Esophagus squamous epithelium (tissue), 5 donors: Measurements from ENCODE around the gene DLK1. TPM values are rescaled to one million over a fixed set of nuclear protein-coding genes. Genes with fewer than 3 reads are reported as not detected.

Experiments used
- DNase-seq: peaks from one replicate; lab custom pipeline; 2025; lab: John Stamatoyannopoulos, UW
- H3K27ac ChIP-seq, 4 donors: fragments of 200-600 bp; sonication (generic); one replicate each; pipeline ENCODE4 v1.5.1; 2016 to 2019; ENCODE audit warnings: mild to moderate bottlenecking in 1 of 4
- H3K27me3 ChIP-seq, 4 donors: fragments of 200-600 bp; sonication (generic); 1 replicate in 3 of 4; 2 replicates in 1 of 4; pipeline versions ENCODE4 v1.5.1 to v1.6.0; 2017 to 2021; ENCODE audit warnings: antibody characterized with exemption in 1 of 4
- H3K36me3 ChIP-seq, 3 donors: fragments of 200-600 bp; sonication (generic); one replicate each; pipeline ENCODE4 v1.5.1; 2016 to 2019
- H3K4me1 ChIP-seq, 3 donors: fragments of 200-600 bp; sonication (generic); one replicate each; pipeline ENCODE4 v1.5.1; 2017 to 2019
- H3K4me3 ChIP-seq, 4 donors: fragments of 200-600 bp; sonication (generic); 1 replicate in 3 of 4; 2 replicates in 1 of 4; pipeline ENCODE4 v1.5.1; 2016 to 2019; ENCODE audit warnings: mild to moderate bottlenecking in 2 of 4, moderate library complexity in 1 of 4
- H3K9me3 ChIP-seq, 3 donors: fragments of 200-600 bp; sonication (generic); one replicate each; pipeline ENCODE4 v1.5.1; 2016 to 2019
- CTCF ChIP-seq, 6 experiments: fragments of 450-650 bp in 4 of 6; fragments of 200-600 bp in 2 of 6; sonication (generic) in 2 of 6; IDR thresholded peaks; one replicate each; pipeline ENCODE4 v1.5.1; 2016 to 2019; ENCODE audit warnings: antibody characterized with exemption in 6 of 6, mild to moderate bottlenecking in 4 of 6, moderate library complexity in 4 of 6
- POLR2A ChIP-seq, 4 donors: fragments of 450-650 bp; IDR thresholded peaks; one replicate each; pipeline ENCODE4 v1.6.1; 2017; ENCODE audit warnings: antibody characterized with exemption in 4 of 4, mild to moderate bottlenecking in 4 of 4, moderate library complexity in 3 of 4
- WGBS, 2 donors: methylation state at CpG; one replicate each; pipeline ENCODE4 v1.1.5; 2018; 5-methylcytosine and 5-hydroxymethylcytosine counted together
- intact Hi-C: fragments of 100-400 bp; cut with DNase I; formaldehyde crosslinking; loops from one replicate; pipeline ENCODE4 v1.15.0; 2022
- total RNA-seq, 4 donors: library from RNA; depleted of rRNA; stranded (reverse); fragments of >200 nt; gene quantifications; one replicate each; pipeline ENCODE4 v1.1.0, GENCODE V29; 2016
- donor health status: DM: yes; HTN: yes; CAD: no.

The DLK1 gene
- total RNA-seq, 4 donors from 2014 or later = not detected

- TF ChIP-seq CTCF (IDR thresholded peaks at IDR 0.05) (no peak), POLR2A (IDR thresholded peaks at IDR 0.05) (no peak)
- intact Hi-C loops = no loop called here
- H3K27me3 ChIP-seq = peaks cover 0 to 11% (median 0%) of the 10 kb centered on the region in 4 donors
- no peak overlapping the region for H3K4me3 ChIP-seq
- DNase-seq = no peak
- no peaks in the 10 kb centered on the region for H3K9me3 ChIP-seq
- H3K36me3 ChIP-seq = no peaks in the 10 kb centered on the region
- peaks cover 0 to 15% (median 0%) of the 10 kb centered on the region in 3 donors for H3K4me1 ChIP-seq
- H3K27ac ChIP-seq = no peak overlapping the region
- WGBS, 2 donors = 93 to 100% methylated on average over 3 to 7 of the region's 8 CpGs
These were observed 22.3 kb downstream of the DLK1 start for GRCh38 chr14:100748944-100749343.

- TF ChIP-seq CTCF (IDR thresholded peaks at IDR 0.05) (no peak), POLR2A (IDR thresholded peaks at IDR 0.05) (no peak)
- H3K27ac ChIP-seq = no peak overlapping the region
- DNase-seq = no peak
- H3K4me1 ChIP-seq = peaks cover 0 to 15% (median 0%) of the 10 kb centered on the region in 3 donors
- H3K9me3 ChIP-seq = no peaks in the 10 kb centered on the region
- WGBS, 2 donors = 88 to 92% methylated on average over 8 to 10 of the region's 10 CpGs
- intact Hi-C loops = no loop called here
- H3K4me3 ChIP-seq = no peak overlapping the region
- peaks cover 0 to 11% (median 0%) of the 10 kb centered on the region in 4 donors for H3K27me3 ChIP-seq
- no peaks in the 10 kb centered on the region for H3K36me3 ChIP-seq
These were observed 23.4 kb downstream of the DLK1 start for GRCh38 chr14:100749967-100750597.

- intact Hi-C loops = no loop called here
- H3K36me3 ChIP-seq = no peaks in the 10 kb centered on the region
- H3K27ac ChIP-seq = no peak overlapping the region
- no peak for DNase-seq
- no peak for TF ChIP-seq POLR2A (IDR thresholded peaks at IDR 0.05)
- no peak for TF ChIP-seq CTCF (IDR thresholded peaks at IDR 0.05)
- 83 to 86% methylated on average over 16 to 17 of the region's 17 CpGs for WGBS, 2 donors
- peaks cover 0 to 11% (median 0%) of the 10 kb centered on the region in 4 donors for H3K27me3 ChIP-seq
- H3K4me3 ChIP-seq = no peak overlapping the region
- H3K9me3 ChIP-seq = no peaks in the 10 kb centered on the region
- H3K4me1 ChIP-seq = peaks cover 0 to 15% (median 0%) of the 10 kb centered on the region in 3 donors
These were observed 24.3 kb downstream of the DLK1 start for GRCh38 chr14:100750762-100751699.

GRCh38 chr14:100754020-100754419, 27.3 kb downstream of the DLK1 start:
- 38 to 82% methylated on average over 1 of the region's 1 CpG for WGBS, 2 donors
- Histone ChIP-seq H3K9me3 (no peaks in the 10 kb centered on the region), H3K27me3 (peaks cover 0 to 11% (median 0%) of the 10 kb centered on the region in 4 donors), H3K4me1 (no peaks in the 10 kb centered on the region), H3K36me3 (no peaks in the 10 kb centered on the region), H3K4me3 (no peak overlapping the region), H3K27ac (no peak overlapping the region)
- TF ChIP-seq POLR2A (IDR thresholded peaks at IDR 0.05) (no peak), CTCF (IDR thresholded peaks at IDR 0.05) (no peak)
- no peak for DNase-seq
- intact Hi-C loops = no loop called here

- Histone ChIP-seq H3K4me3 (no peak overlapping the region), H3K4me1 (no peaks in the 10 kb centered on the region), H3K27me3 (peaks cover 0 to 11% (median 0%) of the 10 kb centered on the region in 4 donors), H3K9me3 (no peaks in the 10 kb centered on the region), H3K36me3 (no peaks in the 10 kb centered on the region), H3K27ac (peak overlapping the region in 1 of 4 donors; percentile 17)
- intact Hi-C loops = no loop called here
- TF ChIP-seq CTCF (IDR thresholded peaks at IDR 0.05) (no peak), POLR2A (IDR thresholded peaks at IDR 0.05) (no peak)
- WGBS, 2 donors = 26 to 48% methylated on average over 1 of the region's 1 CpG
- DNase-seq = no peak
These were observed 29.0 kb downstream of the DLK1 start for GRCh38 chr14:100755649-100756048.
